GM19438 (cell line): ENCODE results near the gene PDCD6IP.
A peak's percentile ranks its signal among the peaks of the same experiment; 100 is the strongest.
"Not testable (repeated sequence)": the region's sequence is repeated elsewhere in the genome, so short reads cannot be mapped to it uniquely, and the experiment has no call there.

Experiments
- ATAC-seq: cut with Tn5 transposase; IDR thresholded peaks from one replicate; pipeline ENCODE4 v1.9.1; 2021; ENCODE audit warnings: low read depth; ENCODE audit not compliant: unreplicated experiment

The PDCD6IP gene

DNA sequence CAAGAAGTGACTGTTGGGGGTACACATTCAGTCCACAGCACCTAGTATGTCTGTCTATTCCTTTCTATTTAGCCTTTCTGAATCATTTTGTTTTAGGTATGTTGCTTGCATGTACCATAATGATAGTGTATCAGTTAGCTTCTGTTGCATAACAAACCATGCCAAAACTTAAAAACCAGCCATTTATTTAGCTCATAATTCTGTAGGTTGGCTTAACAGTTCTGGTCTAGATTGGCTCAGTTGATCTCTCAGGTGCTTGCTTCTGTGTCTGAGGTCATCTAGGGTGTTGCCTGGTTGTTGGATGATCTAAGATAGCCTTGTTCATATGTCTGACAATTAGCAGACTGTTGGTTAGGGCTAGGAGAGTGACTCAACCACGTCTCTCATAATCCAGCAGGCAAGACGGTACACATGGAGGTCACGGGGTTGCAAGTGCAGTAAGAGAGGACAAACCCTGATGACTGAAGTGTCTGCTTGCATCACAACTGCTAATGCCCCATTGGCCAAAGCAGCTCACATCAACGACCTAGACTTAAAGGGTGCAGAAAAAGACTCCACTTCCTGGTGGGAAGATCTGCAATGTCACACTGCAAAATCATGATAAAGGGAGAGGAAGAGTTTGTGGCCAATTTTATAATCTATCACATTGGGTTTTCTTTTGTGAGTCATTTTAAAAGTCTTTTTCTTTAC is 6.8 kb upstream of the PDCD6IP start:
- ATAC-seq = no peak

DNA sequence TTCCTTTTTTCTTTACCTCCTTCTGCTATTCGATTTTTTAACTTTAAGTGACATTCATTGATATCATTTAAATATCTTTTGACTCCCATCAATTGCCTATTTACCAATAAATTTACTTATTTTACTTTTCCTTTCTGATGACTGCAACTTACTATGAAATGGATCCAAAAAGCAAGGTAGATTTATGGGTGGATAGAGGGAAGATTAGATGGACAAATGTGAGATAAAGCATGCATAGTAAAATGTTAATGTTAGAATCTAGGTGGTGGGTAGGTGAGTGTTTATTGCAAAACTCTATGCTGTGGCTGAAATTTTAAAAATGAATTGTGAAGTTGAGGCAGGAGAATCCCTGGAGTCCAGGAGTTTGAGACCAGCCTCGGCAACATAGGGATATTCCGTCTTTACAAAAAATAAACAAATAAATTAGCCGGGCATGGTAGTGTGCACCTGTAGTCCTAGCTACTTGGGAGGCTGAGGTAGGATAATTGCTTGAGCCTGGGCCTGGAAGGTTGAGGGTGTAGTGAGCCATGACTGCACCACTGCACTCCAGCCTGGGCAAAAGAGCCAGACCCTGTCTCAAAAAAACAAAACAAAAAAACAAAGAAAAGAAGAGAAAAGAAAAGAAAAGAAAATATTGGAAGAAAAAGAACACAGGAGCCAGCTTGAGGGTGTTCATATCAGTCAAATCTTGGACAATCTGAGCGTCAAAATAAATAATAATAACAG is 6.1 kb upstream of the PDCD6IP start:
- ATAC-seq = no peak

DNA sequence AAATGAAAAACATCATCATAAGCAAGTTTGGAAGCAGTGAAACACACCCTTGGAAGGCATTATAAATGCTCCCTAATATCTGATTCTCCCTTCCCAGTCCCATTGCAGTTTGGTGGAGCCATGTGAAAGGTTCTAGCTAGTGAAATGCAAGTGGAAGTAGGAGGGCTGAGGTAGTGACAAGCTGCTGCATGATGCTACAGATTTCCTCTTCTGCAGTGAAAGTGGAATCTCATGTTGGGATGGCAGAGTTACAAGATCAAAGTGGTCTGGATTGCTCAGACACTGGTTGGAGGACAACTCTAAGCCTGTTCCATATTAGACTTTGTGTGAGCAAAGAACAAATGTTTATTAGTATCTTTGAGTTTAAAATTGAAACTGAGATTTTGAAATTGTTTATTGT is 3.3 kb upstream of the PDCD6IP start:
- ATAC-seq = no peak

GRCh38 chr3:33795856-33796536 is 2.4 kb upstream of the PDCD6IP start:
- ATAC-seq = no peak

DNA sequence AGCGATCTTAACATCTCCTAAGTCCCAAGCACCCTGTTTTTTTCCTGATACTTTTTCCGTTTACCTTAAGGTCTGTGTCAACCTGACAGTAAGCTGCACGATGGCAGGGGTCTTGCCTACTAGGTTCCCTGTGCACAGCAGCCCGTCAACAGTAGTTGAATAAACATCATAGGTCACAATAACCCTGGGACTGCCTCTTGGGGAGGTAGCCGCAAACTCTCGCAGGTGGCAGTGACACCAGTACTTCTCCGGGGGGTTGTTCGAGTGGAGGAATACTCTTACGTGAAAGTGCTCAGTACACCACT is 365 bp upstream of the PDCD6IP start:
- ATAC-seq = peak; percentile 45

DNA sequence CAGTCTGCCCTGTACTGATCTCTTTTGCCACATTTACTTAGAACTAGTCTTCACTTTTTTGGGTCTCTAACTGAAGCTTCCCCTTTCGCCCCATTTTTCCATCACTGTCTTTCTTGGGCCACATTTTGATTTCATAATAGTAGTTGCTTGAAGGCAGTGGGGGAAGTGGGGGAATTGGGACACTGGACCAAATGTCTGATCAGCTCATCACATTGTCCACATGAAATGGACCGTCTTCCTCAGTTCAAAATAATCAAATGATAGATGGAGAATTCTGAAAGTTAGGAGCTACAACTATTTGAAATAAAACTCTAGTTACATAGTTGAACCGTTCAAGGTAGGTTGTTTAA is 747 bp downstream of the PDCD6IP start:
- no peak for ATAC-seq

DNA sequence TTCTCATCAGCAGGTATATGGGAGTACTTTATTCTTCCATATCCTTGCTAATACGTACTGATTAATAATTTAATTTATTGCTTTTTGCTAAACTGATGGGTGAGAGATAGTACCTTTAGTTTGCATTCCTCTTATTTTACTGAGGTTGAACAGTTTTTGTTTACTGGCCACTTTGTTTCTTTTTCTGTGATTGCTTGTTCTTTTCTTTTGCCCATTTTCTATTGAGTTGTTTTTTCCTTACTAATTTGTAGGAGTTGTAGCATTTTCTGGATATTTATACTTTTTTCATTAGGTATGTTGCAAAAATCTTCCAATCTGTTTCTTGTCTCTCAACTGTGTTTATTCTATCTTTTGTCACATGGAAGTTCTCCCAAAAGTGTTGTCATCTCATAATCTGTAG is 4.8 kb downstream of the PDCD6IP start:
- no peak for ATAC-seq

- no peak for ATAC-seq
These were observed 5.6 kb downstream of the PDCD6IP start for GRCh38 chr3:33803894-33804526.

DNA sequence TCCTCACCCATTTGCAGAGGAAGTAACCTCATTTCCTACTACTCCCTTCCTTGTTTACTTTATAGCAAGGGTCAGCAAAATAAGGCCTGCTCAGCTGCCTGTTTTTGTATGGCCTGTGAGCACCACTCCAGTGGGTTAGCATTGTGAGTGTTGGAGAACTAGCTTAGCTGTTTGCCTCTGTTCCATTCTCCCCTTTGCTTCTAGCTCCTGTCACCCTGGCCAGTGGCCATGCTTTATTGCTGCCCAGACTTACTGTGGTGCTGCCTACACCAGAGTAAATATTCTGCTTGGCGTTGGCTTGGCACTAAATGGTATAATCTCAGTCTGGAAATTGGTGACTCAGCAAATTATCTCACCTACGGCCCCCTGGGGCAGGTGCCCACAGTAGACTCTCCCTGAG is 8.8 kb downstream of the PDCD6IP start:
- no peak for ATAC-seq

GRCh38 chr3:33808559-33808958 is 10.1 kb downstream of the PDCD6IP start:
- ATAC-seq = no peak

- no peak for ATAC-seq
These were observed 12.1 kb downstream of the PDCD6IP start for GRCh38 chr3:33810545-33810944.

GRCh38 chr3:33821989-33822388 is 23.6 kb downstream of the PDCD6IP start:
- ATAC-seq = no peak

DNA sequence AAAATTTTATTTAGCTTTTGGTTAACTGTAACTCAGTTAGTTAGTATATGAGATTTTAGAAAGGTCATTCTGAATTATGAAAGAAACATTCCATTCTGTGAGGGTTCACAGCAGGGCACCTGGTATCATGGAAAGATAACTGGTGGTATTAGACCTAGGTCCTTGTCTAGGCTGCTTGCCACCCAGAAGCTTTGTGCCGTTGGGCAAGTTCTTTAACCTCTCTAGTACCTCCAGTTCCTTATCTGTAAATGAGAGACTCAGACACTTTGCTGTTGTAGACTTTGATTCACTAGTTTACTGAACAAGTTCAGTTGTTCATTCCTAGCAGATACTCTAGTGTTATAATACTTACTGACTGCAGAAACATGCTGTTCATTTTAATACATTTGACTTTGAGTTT is 25.4 kb downstream of the PDCD6IP start:
- no peak for ATAC-seq

DNA sequence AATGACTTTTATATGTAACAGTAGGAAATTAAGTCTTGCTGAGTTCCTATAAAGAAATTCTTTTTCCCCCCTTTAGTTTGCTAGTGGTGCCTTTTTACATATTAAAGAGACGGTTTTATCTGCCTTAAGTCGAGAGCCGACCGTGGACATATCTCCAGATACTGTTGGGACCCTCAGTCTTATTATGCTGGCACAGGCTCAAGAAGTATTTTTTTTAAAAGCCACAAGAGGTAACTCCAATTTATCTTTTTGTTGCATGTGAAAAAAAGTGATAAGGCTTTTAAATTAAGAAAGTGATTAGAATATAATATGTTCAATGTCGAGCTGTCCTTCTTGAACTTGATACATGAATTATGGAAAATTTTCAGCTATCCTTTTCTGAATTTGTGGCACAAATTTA is 26.7 kb downstream of the PDCD6IP start:
- no peak for ATAC-seq

DNA sequence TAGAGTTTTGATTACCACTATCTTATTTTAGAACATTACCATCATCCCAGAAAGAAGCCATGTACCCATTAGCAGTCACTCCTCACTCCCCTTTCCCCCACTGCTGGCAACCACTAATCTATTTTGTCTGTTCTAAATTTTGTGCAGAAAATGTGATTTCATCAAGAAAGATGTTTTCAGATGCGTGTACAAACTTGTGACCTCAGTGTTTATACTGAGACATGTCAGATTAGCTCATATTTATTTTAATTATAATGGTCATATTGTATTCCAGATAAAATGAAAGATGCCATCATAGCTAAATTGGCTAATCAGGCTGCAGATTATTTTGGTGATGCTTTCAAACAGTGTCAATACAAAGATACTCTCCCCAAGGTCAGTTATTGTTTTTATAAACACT is 27.8 kb downstream of the PDCD6IP start:
- no peak for ATAC-seq

DNA sequence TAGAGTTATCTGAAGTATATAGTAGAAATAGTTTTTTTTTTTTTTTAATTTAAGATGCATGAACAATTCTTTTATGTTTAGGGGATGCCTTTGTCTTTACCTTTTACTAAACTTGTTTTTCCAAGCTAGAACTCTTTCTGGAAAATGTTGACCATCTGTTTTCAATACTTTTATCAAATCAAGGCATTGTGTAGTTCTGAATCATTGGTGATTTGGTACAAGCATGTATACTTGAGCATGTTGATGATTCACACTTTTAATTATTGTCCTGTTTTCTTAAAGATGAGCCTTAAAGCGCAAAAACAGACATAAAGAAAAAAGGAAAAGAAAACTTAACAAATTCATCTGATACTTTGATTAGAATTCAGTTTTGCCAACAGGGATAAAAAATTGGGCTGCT is 28.3 kb downstream of the PDCD6IP start:
- ATAC-seq = no peak

DNA sequence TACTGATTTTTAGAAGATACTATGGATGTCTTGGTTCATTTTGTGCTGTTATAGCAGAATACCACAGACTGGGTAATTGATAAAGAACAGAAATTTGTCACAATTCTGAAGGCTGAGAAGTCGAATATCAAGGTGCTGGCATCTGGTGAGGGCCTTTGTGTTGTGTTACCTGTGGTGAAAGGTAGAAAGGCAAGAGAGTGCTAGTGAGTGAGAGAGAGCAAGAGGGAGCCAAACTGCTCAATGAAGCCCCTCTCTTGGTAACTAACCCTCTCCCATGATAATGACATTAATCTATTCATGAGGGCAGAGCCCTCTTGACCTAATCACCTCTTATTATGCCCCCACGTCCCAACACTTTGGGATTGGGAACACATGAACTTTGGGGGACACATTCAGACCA is 31.3 kb downstream of the PDCD6IP start:
- no peak for ATAC-seq

- ATAC-seq = no peak
These were observed 32.6 kb downstream of the PDCD6IP start for GRCh38 chr3:33831053-33831452.

- no peak for ATAC-seq
These were observed 35.1 kb downstream of the PDCD6IP start for GRCh38 chr3:33833408-33834095.

DNA sequence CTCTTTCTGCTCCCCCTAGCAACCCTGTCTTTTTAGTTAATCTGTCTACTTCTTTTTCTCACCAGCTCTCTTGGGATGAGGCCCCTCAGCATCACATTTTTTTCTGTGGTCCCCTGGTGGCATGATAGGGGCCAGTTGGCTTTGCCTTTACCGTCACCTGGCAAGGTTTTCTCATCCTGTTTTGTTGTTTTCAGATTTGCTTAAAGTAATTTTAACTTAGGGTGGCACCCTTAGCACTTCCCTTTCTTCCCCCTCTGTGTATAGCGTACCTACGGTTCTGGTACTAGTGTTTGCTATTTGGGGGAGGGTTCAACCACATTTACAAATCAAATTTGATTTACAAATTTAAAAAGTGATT is 35.6 kb downstream of the PDCD6IP start:
- ATAC-seq = no peak

DNA sequence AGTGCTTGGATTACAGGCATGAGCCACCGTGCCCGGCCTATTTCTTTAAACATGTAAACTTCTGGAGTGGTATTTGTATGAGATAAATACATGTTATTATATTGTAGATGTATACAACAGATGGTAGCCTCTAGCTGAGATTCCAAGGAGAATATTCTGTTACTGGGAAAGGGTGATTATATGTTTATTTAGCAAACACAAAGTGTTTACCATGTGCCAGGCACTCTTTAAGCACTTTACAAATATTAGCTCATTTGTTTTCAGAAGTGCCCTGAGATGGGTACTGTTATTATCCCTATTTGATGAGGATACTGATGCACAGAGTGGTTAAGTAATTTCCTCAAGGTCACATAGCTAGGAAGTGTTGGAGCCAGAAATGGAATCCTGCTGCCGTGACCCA is 38.8 kb downstream of the PDCD6IP start:
- ATAC-seq = not testable (repeated sequence)
